ENCODE measurements around the gene RUNX3. TPM values are rescaled to one million over a fixed set of nuclear protein-coding genes. Genes with fewer than 3 reads are reported as not detected.

RUNX3 gene
- total RNA-seq, 6 experiments from 2014 or later = 0.46 to 3.1 (median 0.84) TPM

GRCh38 chr1:24972915-24973242 lies 42.8 kb upstream of the RUNX3 start:
- H3K27me3 ChIP-seq = no peaks in the 10 kb centered on the region
- TF ChIP-seq CTCF (IDR thresholded peaks at IDR 0.05) (no peak), POLR2A (IDR thresholded peaks at IDR 0.05) (no peak)
- intact Hi-C loops (cut with DNase I) = no loop called here
- DNase-seq = no peak
- H3K36me3 ChIP-seq = no peaks in the 10 kb centered on the region
- no peak overlapping the region for H3K27ac ChIP-seq
- H3K4me1 ChIP-seq = no peaks in the 10 kb centered on the region
- 76% methylated on average over 3 of the region's 6 CpGs for WGBS (ENCODE audit: insufficient coverage, low coverage, low lambda C conversion rate, missing lambda C conversion rate)
- ATAC-seq = no peak
- peaks cover 0 to 10% (median 0%) of the 10 kb centered on the region in 4 donors for H3K9me3 ChIP-seq
- H3K4me3 ChIP-seq = no peak overlapping the region

- 53% methylated on average over 6 of the region's 8 CpGs for WGBS (ENCODE audit: insufficient coverage, low coverage, low lambda C conversion rate, missing lambda C conversion rate)
- Histone ChIP-seq H3K4me1 (no peaks in the 10 kb centered on the region), H3K36me3 (no peaks in the 10 kb centered on the region), H3K27me3 (no peaks in the 10 kb centered on the region), H3K9me3 (peaks cover 0 to 10% (median 0%) of the 10 kb centered on the region in 4 donors), H3K27ac (no peak overlapping the region), H3K4me3 (no peak overlapping the region)
- DNase-seq = no peak
- TF ChIP-seq CTCF (IDR thresholded peaks at IDR 0.05) (no peak), POLR2A (IDR thresholded peaks at IDR 0.05) (no peak)
- intact Hi-C loops (cut with DNase I) = no loop called here
- ATAC-seq = no peak
Observed at GRCh38 chr1:24972221-24972914, 42.3 kb upstream of the RUNX3 start.

- TF ChIP-seq CTCF (IDR thresholded peaks at IDR 0.05) (no peak), POLR2A (IDR thresholded peaks at IDR 0.05) (no peak)
- no peaks in the 10 kb centered on the region for H3K4me1 ChIP-seq
- no peaks in the 10 kb centered on the region for H3K36me3 ChIP-seq
- no peak overlapping the region for H3K27ac ChIP-seq
- intact Hi-C loops (cut with DNase I) = no loop called here
- no peak overlapping the region for H3K4me3 ChIP-seq
- peak in 1 of 3 donors; percentile 43 for DNase-seq
- peaks cover 0 to 10% (median 0%) of the 10 kb centered on the region in 4 donors for H3K9me3 ChIP-seq
- no peak for ATAC-seq
- 80% methylated on average over 12 of the region's 23 CpGs for WGBS (ENCODE audit: insufficient coverage, low coverage, low lambda C conversion rate, missing lambda C conversion rate)
- no peaks in the 10 kb centered on the region for H3K27me3 ChIP-seq
Observed at GRCh38 chr1:24970926-24971875, 41.1 kb upstream of the RUNX3 start.

- no peaks in the 10 kb centered on the region for H3K4me1 ChIP-seq
- no peaks in the 10 kb centered on the region for H3K36me3 ChIP-seq
- H3K9me3 ChIP-seq = peaks cover 0 to 2% (median 0%) of the 10 kb centered on the region in 4 donors
- TF ChIP-seq POLR2A (IDR thresholded peaks at IDR 0.05) (no peak), CTCF (IDR thresholded peaks at IDR 0.05) (no peak)
- 38% methylated on average over 10 of the region's 13 CpGs for WGBS (ENCODE audit: insufficient coverage, low coverage, low lambda C conversion rate, missing lambda C conversion rate)
- H3K4me3 ChIP-seq = no peak overlapping the region
- intact Hi-C loops (cut with DNase I) = no loop called here
- H3K27me3 ChIP-seq = no peaks in the 10 kb centered on the region
- DNase-seq (peak in 1 of 3 donors; percentile 39), ATAC-seq (no peak)
- no peak overlapping the region for H3K27ac ChIP-seq
Observed at GRCh38 chr1:24970399-24970753, 40.3 kb upstream of the RUNX3 start.
